GM21423 (cell line): ENCODE results near the gene C1QC.
"Not testable (repeated sequence)": the region's sequence is repeated elsewhere in the genome, so short reads cannot be mapped to it uniquely, and the experiment has no call there.

ENCODE experiments used
- ATAC-seq: cut with Tn5 transposase; IDR thresholded peaks from one replicate; pipeline ENCODE4 v1.9.1; 2021; ENCODE audit warnings: mild to moderate bottlenecking, moderate library complexity; ENCODE audit not compliant: unreplicated experiment

C1QC gene

DNA sequence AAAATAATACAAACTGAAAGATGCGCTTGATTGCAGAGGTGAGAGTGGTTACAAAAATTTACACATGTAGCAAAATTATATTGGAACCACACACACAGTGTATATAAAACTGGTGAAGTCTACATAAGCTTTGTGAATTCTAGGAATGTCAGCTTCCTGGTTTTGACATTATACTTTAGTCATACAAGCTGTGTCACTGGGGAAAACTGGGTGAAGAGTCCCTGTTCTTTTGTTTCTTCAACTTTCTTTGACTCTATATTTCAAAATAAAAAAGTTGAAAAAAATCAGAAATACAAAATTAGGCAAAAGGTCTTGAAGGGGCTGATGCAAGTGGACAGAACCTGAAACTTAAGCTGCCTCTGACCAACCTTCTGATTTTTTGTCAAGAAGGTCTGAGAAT lies 3.0 kb downstream of the C1QC start:
- no peak for ATAC-seq

DNA sequence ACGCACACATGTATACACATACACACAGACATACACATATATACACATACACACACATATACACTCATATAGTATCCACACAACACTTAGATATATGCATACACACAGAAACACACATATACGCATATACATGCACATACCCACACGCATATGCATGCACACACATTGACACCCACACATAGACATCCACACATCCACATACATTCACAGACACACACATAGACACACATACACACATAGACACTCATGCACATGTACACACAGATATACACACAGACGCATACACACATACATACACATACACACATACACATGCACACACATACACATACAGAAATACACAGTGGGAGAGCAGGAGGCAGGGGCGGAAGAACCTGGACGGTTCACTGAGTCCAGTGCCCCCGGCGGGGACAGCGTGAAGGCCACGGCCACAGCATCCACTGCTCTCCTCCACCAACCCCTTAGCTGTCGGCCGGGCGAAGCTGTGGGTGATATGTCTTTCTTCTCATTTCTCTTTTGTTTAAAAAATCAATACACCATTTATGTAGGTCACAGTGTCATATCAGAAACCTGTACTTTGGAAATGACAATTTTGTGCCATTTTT lies 6.8 kb downstream of the C1QC start:
- no peak for ATAC-seq

DNA sequence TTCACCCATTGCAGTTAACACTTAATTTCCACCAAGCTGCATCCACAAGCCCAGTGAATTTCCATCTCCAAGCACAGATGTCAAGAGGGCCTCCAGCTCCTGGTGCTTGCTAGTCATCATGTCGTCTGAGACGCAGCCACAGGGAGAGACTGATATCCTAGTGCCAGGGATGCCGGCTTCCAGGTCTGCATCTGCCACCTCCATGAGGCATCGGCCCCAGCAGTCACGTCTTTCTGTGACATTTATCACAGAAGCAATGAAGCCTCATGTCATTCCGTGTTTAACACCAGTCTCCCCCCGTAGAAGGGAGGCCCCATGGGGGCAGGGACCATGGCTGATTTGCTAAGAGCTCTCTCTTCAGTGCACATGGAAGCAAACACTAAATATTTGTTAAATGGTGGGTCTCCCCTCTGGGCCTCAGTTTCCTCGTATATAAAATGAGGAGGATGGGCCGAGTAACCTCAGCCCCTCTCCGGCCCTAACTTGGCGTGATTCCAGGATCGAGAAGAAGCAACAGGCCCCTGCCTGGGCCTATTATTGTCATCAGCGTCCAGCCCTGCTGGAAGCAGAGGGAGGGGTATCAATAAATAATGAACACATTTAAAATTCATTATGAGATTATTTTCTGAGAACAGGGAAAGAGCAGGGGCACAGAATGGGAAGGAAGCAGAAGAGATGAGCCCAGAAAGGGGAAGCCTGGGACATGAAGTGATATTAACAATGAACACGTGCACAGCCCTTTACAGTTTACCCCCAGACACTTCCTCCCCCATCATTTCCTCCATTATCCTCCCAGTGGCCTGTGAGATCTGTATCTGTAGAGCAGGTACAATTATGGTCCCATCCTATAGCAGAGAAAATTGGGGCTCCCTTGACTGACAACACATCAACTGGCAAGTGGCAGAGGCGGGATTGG lies 8.8 kb downstream of the C1QC start:
- ATAC-seq: no peak

DNA sequence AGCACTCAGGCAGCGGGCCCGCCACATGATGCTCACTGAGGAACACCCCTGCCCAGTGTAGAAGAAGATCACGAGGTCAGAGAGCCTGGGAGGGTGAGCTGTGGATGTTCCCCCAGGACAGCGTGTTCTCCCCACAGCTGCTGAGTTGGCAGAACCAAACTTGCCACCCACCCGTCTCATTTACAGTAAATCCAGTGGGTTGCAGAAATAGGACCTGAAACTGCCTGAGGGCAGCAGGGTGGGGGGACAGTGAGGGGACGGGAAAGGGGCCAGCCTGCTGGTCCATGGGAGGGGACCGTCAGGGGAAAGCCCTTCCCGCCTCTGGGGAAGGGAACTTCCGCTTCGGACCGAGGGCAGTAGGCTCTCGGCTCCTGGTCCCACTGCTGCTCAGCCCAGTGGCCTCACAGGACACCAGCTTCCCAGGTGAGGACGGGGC lies 9.5 kb downstream of the C1QC start, which contains the start of gene C1QB:
TSS of gene C1QB (plus strand) at position 356 of the 436 bp plus-strand sequence. CDS start 6,227 bp downstream, outside the sequence.
- no peak for ATAC-seq

DNA sequence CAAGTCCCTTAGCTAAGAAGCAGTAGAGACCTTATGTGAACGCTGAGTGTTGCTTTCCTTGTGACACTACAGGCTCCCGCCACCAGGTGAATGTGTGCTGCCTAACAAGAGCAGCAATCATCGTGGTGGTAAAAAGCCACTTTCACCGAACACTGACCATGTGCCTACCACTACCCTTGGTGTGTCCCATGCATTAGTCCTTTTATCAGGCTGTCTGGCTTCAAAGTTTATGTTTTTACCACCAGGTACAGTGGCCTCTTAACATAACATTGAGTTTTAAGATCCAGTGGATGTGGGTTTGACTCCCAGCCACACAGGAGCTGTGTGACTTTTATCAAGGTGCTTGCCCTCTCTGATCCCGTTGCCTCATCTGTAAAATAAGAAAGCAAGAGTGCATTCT lies 11.3 kb downstream of the C1QC start:
- ATAC-seq: no peak

DNA sequence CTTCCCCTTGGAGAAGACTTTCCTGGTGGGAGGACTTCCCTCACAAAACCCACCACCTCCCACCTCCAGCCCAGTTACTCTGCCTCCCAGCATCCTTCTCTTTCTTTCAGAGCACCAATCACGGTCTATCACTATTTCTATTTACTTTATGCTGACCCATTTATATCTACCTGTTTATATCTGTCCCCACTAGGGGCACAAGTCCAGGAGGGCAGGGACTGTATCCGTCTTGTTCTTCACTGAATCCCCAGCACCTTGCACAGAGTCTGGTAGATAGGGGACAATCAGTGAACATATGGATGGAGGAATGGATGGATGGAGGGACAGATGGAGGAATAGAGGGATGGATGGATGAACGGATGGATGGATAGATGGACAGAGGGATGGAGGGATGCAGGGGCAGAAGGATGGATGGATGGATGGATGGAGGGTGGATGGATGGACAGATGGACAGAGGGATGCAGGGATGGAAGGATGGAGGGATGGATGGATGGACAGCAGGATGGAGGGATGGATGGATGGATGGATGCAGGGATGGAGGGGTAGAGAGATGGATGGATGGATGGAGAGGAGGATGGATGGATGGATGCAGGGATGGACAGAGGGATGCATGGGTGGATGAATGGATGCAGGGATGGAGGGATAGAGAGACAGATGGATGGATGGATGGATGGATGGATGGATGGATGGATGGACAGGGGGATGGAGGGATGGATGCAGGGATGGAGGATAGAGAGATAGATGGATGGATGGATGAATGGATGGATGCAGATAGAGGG lies 15.1 kb downstream of the C1QC start:
- no peak for ATAC-seq

DNA sequence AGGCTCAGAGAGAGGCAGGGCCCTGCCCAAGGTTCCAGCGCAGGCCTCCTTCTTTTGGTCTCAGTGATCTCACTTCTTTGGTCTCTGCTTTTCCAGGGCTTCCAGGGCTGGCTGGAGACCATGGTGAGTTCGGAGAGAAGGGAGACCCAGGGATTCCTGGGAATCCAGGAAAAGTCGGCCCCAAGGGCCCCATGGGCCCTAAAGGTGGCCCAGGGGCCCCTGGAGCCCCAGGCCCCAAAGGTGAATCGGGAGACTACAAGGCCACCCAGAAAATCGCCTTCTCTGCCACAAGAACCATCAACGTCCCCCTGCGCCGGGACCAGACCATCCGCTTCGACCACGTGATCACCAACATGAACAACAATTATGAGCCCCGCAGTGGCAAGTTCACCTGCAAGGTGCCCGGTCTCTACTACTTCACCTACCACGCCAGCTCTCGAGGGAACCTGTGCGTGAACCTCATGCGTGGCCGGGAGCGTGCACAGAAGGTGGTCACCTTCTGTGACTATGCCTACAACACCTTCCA lies 17.3 kb downstream of the C1QC start:
- no peak for ATAC-seq

DNA sequence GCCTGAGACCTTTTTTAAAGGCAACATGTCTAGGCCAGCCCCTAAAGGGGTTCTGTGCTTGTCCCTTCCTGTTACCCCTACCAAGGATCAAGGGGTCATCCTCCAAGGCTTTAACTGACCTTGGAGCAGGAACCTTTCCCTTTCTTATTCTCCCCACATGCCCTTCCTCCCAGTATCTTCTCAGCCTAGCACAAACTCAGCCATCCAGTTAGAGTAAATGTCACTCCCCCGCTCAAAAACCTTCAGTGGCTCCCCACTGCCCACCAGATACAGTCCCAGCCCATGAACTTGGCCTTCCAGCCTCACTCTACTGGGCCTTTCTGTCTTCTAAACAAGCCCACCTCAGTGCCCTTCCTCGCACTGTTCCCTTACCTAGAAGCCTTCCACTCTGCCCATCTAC lies 18.4 kb downstream of the C1QC start:
- ATAC-seq: no peak

DNA sequence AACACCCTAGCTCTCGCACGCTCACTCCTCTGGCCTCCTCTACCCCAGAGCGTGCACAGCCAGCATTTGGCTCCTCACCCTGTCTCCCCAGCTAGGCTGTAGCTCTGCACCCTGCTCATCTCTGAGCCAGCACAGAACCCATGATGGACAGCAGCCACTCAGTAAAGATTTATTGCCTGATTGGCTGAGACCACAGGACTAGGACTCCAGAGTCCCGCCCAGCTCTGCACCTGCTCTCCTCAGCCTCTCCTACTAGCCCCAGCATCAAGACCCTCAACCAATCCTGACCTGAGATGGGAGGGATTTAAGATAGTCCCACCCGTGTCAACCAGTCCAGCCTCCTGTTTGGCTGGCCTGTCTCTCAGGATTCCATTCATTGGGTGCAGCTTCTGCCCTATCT lies 18.9 kb downstream of the C1QC start:
- no peak for ATAC-seq

DNA sequence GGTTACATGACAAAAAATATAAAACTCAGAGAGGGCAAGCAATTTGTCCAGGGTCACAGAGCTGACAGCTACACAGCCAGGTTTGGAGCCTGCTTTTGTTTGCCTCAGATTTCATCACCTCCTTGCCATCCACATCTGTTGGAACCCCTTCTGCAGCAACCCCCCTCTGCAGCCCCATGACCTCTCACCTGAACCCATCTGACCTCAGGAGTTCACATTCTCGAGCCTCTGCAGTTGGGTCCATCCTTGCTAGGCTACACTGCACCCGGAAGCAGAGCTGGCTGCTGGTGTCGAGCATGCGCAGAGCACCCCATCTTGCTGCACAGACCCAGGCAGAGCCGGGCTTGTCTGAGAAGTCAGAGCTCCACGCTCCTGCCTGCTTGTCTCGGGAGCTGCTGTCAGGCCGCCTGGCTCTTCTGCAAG lies 19.6 kb downstream of the C1QC start:
- ATAC-seq: no peak

GRCh38 chr1:22665752-22666151 lies 22.3 kb downstream of the C1QC start:
- no peak for ATAC-seq

DNA sequence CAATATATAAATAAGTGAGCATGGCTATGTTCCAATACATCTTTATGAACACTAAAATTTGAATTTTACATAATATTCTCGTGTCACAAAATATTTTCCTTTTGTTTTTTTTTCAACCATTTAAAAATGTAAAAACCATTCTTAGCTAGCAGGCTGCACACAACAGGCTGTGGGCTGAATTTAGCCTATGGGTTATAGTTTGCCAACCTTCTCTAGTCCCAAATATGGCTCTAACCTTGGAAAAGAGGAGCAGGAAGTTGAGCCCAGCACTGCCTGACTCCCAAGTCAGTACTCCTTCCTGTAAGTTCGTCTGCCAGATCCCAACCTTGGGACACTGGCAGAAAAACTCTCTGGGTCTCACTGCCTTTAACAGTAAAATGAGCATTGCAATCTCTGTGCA lies 23.0 kb downstream of the C1QC start:
- no peak for ATAC-seq

- ATAC-seq: not testable (repeated sequence)
Observed at GRCh38 chr1:22668840-22669239, 25.4 kb downstream of the C1QC start.

GRCh38 chr1:22670352-22670975 lies 27.0 kb downstream of the C1QC start:
- no peak for ATAC-seq

- ATAC-seq: no peak
Observed at GRCh38 chr1:22671999-22672398, 28.6 kb downstream of the C1QC start.

GRCh38 chr1:22673486-22674409 lies 30.3 kb downstream of the C1QC start:
- ATAC-seq: no peak

- ATAC-seq: no peak
Observed at GRCh38 chr1:22674410-22674749, 30.9 kb downstream of the C1QC start.

GRCh38 chr1:22676151-22676550 lies 32.7 kb downstream of the C1QC start:
- not testable (repeated sequence) for ATAC-seq

GRCh38 chr1:22676916-22677583 lies 33.6 kb downstream of the C1QC start:
- ATAC-seq: no peak
